GM12878 (cell line): Measurements from ENCODE around the gene YKT6. TPM values are rescaled to one million over a fixed set of nuclear protein-coding genes. Genes with fewer than 3 reads are reported as not detected.

Experiments used
- ATAC-seq: fragments of 200-7000 bp; cut with Tn5 transposase; 3 replicates; pipeline ENCODE4 v1.9.1; 2020; ENCODE audit warnings: mild to moderate bottlenecking, moderate library complexity
- BruUV-seq: library from RNA; stranded (reverse); fragments of 400-500 nt; replicated peaks from 2 replicates; lab custom pipeline; 2021; lab: Mats Ljungman, UMichigan
- CTCF ChIA-PET: fragments of 300-600 bp; sonication (Branson Sonifier 250); formaldehyde crosslinking; extraction: SDS; loops from one replicate; lab custom pipeline; 2021; ENCODE audit warnings: inconsistent platforms; lab: Yijun Ruan, JAX
- POLR2A ChIA-PET: fragments of 350-600 bp; formaldehyde crosslinking; extraction: SDS; loops from one replicate; lab custom pipeline; 2021; ENCODE audit warnings: inconsistent platforms; lab: Charles Lee
- RAD21 ChIA-PET: fragments of 300-600 bp; sonication (Branson Sonifier 250); formaldehyde crosslinking; loops from one replicate; lab custom pipeline; 2023; ENCODE audit warnings: antibody characterized with exemption; ENCODE audit not compliant: unreplicated experiment; lab: Charles Lee
- SMC1A ChIA-PET: fragments of 300-600 bp; sonication (Branson Sonifier 250); formaldehyde crosslinking; loops from one replicate; lab custom pipeline; 2023; ENCODE audit not compliant: unreplicated experiment, uncharacterized antibody; lab: Charles Lee
- DNase-seq: peaks from one replicate; pipeline ENCODE4 v3.0.0-alpha.2; 2011; ENCODE audit warnings: low read depth, low spot score
- FAIRE-seq: peaks from 3 replicates; lab custom pipeline; 2011; peaks lifted over from hg19 to GRCh38; lab: Jason Lieb, UNC
- H2AFZ ChIP-seq: 2 replicates; pipeline ENCODE4 v1.6.0; 2011; ENCODE audit warnings: low read depth, low read length, control low read depth; ENCODE audit not compliant: control insufficient read depth
- H3K27ac ChIP-seq: 2 replicates; pipeline ENCODE4 v1.5.1; 2011; ENCODE audit warnings: control low read depth; ENCODE audit not compliant: control insufficient read depth, insufficient read depth
- H3K27me3 ChIP-seq, 2 experiments: replicated peaks in 1 of 2; 2 replicates each; pipeline versions ENCODE4 v1.6.0 to v1.6.1; 2011; ENCODE audit warnings: low read length in 1 of 2; ENCODE audit not compliant: control insufficient read depth in 2 of 2, insufficient read depth in 2 of 2
- H3K36me3 ChIP-seq, 2 experiments: 2 replicates each; pipeline ENCODE4 v1.5.1; 2011; ENCODE audit warnings: low read length in 1 of 2; ENCODE audit not compliant: control insufficient read depth in 2 of 2, insufficient read depth in 2 of 2
- H3K4me1 ChIP-seq: 2 replicates; pipeline ENCODE4 v1.6.1; 2011; ENCODE audit warnings: mild to moderate bottlenecking, low read length, moderate library complexity, mixed read lengths; ENCODE audit not compliant: control insufficient read depth, insufficient read depth
- H3K4me2 ChIP-seq: 2 replicates; pipeline ENCODE4 v1.6.0; 2011; ENCODE audit warnings: control low read depth; ENCODE audit not compliant: control insufficient read depth, insufficient read depth
- H3K4me3 ChIP-seq: fragments of 200-600 bp; sonication (generic); 2 replicates; pipeline ENCODE4 v1.5.1; 2016
- H3K79me2 ChIP-seq: 2 replicates; pipeline ENCODE4 v1.6.0; 2011; ENCODE audit warnings: low read length; ENCODE audit not compliant: control insufficient read depth, insufficient read depth
- H3K9ac ChIP-seq: 2 replicates; pipeline ENCODE4 v1.8.0; 2011; ENCODE audit warnings: low read length, control low read depth, mixed read lengths; ENCODE audit not compliant: control insufficient read depth, insufficient read depth
- H3K9me3 ChIP-seq: replicated peaks from 3 replicates; pipeline ENCODE4 v1.5.1; 2011; ENCODE audit warnings: mild to moderate bottlenecking, low read length; ENCODE audit not compliant: control insufficient read depth, insufficient read depth
- H4K20me1 ChIP-seq: 2 replicates; pipeline ENCODE4 v1.6.0; 2011; ENCODE audit not compliant: control insufficient read depth, insufficient read depth
- BCL11A ChIP-seq: IDR thresholded peaks from 2 replicates; pipeline ENCODE4 v1.6.1; 2011; ENCODE audit warnings: low read depth, low read length
- ESRRA ChIP-seq: IDR thresholded peaks from 2 replicates; pipeline ENCODE4 v1.6.1; 2012; ENCODE audit warnings: mild to moderate bottlenecking, low read length, improper control_type of control experiment
- SMAD1 ChIP-seq: fragments of 450-650 bp; IDR thresholded peaks from 2 replicates; pipeline ENCODE4 v1.6.1; 2018; ENCODE audit warnings: mild to moderate bottlenecking, low read depth; ENCODE audit not compliant: partially characterized antibody
- SMAD5 ChIP-seq: IDR thresholded peaks from 2 replicates; pipeline ENCODE4 v1.6.1; 2016; ENCODE audit warnings: antibody characterized with exemption, low read depth
- SREBF2 ChIP-seq: IDR thresholded peaks from 2 replicates; pipeline ENCODE4 v1.6.1; 2012; ENCODE audit warnings: mild to moderate bottlenecking, low read length
- YBX1 ChIP-seq: fragments of 450-650 bp; IDR thresholded peaks from 2 replicates; pipeline ENCODE4 v1.6.1; 2016; ENCODE audit warnings: antibody characterized with exemption
- WGBS: methylation state at CpG from one replicate; pipeline ENCODE4 v1.1.6; 2016; ENCODE audit warnings: low lambda C conversion rate; ENCODE audit not compliant: insufficient replicate concordance, insufficient coverage; ENCODE audit errors: missing lambda C conversion rate; 5-methylcytosine and 5-hydroxymethylcytosine counted together
- in situ Hi-C: fragments of 300-500 bp; cut with MboI; formaldehyde crosslinking; loops from 9 replicates; pipeline ENCODE4 v1.14.3; 2018; ENCODE audit warnings: mixed read lengths
- intact Hi-C: fragments of 100-400 bp; cut with micrococcal nuclease; formaldehyde crosslinking; loops from one replicate; pipeline ENCODE4 v1.14.2; 2022; ENCODE audit not compliant: unreplicated experiment
- polyA plus RNA-seq, 11 experiments: library from polyadenylated mRNA; depleted of rRNA in 4 of 11; unstranded in 6 of 11; stranded (reverse) in 5 of 11; fragments of >200 nt; fragmentation: Nextera tagmentation in 4 of 11; fragmentation: Illumina TruSeq in 1 of 11; extraction: Ambion mirVana in 4 of 11; extraction: Trizol in 1 of 11; gene quantifications; 1 replicate in 1 of 11; 2 replicates in 10 of 11; pipeline versions ENCODE4 v1.2.1 to v1.2.3, GENCODE V29; 2011 to 2016; ENCODE audit warnings: inconsistent platforms in 2 of 11, missing spikeins in 2 of 11, low read depth in 1 of 11
- total RNA-seq, 4 experiments: library from RNA; depleted of rRNA in 3 of 4; stranded (reverse); fragments of >200 nt in 3 of 4; fragmentation: Illumina TruSeq in 1 of 4; extraction: Trizol in 1 of 4; gene quantifications; 2 replicates each; pipeline versions ENCODE4 v1.2.1 to v1.2.3, GENCODE V29; 2013 to 2021
- TF ChIP-seq, protein P1 (sequence below): IDR thresholded peaks from 2 replicates; pipeline ENCODE4 v1.6.1; 2012; ENCODE audit warnings: improper control_type of control experiment, low read depth, low read length; ENCODE audit not compliant: insufficient replicate concordance
- TF ChIP-seq, protein P2 (sequence below): IDR thresholded peaks from 2 replicates; pipeline ENCODE4 v1.6.1; 2012; ENCODE audit warnings: mild to moderate bottlenecking, low read depth, low read length

YKT6 gene
- total and polyA plus RNA-seq, 10 of the 15 experiments (the other 5 are each of a cell fraction or from before 2014, with no cell fraction given): 1.7 to 95.2 (median 70.5) TPM

DNA sequence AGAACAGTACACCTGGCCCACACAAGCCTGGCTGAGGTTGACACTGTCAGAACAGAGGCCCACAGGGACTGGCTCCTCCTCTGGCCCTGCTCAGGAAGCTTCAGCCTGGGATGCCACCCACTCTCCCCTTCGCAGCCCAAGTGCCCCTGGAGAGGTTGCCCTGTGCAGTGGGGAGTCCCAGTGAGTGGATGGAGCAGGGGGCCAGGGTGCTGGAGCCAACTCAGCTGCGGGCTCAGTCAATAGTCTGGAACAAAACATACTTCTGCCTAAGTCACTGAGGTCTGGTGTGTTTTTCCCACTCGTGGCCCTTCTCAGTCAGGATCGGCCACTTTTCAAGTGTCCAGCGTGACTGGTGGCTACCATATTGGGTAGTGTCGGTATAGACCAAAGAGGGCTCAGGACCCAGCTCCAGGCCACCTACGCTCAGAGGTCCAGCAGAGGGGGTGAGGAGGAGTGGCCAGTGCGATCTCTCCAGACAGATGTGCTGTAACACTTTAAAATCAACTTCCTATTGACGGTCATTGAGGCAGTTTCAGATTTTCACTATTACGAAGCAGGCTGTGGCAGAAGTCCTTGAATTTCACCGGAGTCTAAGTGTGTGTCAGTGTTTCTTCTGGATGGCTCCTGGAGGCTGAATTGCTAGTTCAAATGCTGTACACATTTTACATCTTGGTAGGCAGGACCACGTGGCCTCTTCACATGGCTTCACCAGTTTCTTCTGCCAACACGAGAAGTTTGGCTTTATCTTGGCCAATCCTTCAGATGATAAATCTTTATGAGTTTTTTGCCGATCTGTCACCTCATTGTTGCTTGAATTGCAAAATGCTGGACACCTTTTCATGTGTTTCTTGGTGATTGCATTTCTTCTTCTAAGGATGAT lies 10.5 kb upstream of the YKT6 start:
- no peak overlapping the region for H3K4me3 ChIP-seq
- in situ Hi-C loops: no loop called here
- ChIA-PET SMC1A (no interaction called here), CTCF (no interaction called here), RAD21 (no interaction called here), POLR2A (no interaction called here)
- no peak overlapping the region for H3K27ac ChIP-seq
- DNase-seq (no peak), FAIRE-seq (no peak), ATAC-seq (no peak)
- 31% methylated on average over 14 of the region's 14 CpGs for WGBS
- H4K20me1 ChIP-seq: no peaks in the 10 kb centered on the region
- H3K9ac ChIP-seq: no peak overlapping the region
- H3K79me2 ChIP-seq: no peaks in the 10 kb centered on the region
- no peaks in the 10 kb centered on the region for H3K36me3 ChIP-seq
- H3K4me1 ChIP-seq: no peaks in the 10 kb centered on the region
- intact Hi-C loops: loop anchor here (5.0 kb wide), 1 partner anchor 38 kb away; no protein-coding TSS in a partner anchor
- TF ChIP-seq ESRRA (no peak), YBX1 (no peak), SMAD5 (no peak)
- H3K27me3 ChIP-seq: no peaks in the 10 kb centered on the region; a peak in 1 of 4 replicates
- BruUV-seq: no TSS peak
- H3K4me2 ChIP-seq: no peak overlapping the region
- H3K9me3 ChIP-seq: no peaks in the 10 kb centered on the region
- no peak overlapping the region for H2AFZ ChIP-seq

DNA sequence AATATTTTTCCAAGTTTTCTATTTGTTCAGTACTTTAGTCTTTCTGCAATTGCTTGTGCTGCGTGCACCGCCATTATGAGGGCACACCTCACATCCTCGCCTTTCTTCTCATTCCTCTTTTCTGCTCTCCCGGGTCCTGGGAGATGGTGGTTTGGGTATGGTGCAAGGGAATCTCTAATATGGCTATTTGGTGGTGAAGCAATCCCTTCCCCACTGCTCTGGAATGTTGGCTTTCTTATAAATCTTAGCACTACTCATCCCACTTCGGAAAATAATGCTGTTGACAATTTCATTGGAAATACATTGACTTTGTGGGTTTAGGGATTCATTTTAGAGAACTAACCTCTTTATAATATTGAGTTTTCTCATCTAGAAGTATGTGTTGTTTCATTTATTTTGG lies 9.6 kb upstream of the YKT6 start:
- SMC1A ChIA-PET: no interaction called here
- Histone ChIP-seq H3K27me3 (no peaks in the 10 kb centered on the region; a peak in 1 of 4 replicates), H3K4me2 (no peak overlapping the region), H3K79me2 (no peaks in the 10 kb centered on the region), H3K9ac (no peak overlapping the region), H3K36me3 (no peaks in the 10 kb centered on the region), H3K9me3 (no peaks in the 10 kb centered on the region), H3K4me3 (no peak overlapping the region), H3K27ac (no peak overlapping the region), H2AFZ (no peak overlapping the region), H3K4me1 (no peaks in the 10 kb centered on the region), H4K20me1 (no peaks in the 10 kb centered on the region)
- CTCF ChIA-PET: no interaction called here
- intact Hi-C loops: loop anchor here (5.0 kb wide), 1 partner anchor 39 kb away; no protein-coding TSS in a partner anchor
- DNase-seq: no peak
- no TSS peak for BruUV-seq
- in situ Hi-C loops: no loop called here
- no peak for FAIRE-seq
- POLR2A ChIA-PET: no interaction called here
- no peak for ATAC-seq
- 63% methylated on average over 5 of the region's 5 CpGs for WGBS
- RAD21 ChIA-PET: no interaction called here
- TF ChIP-seq, protein P1, sequence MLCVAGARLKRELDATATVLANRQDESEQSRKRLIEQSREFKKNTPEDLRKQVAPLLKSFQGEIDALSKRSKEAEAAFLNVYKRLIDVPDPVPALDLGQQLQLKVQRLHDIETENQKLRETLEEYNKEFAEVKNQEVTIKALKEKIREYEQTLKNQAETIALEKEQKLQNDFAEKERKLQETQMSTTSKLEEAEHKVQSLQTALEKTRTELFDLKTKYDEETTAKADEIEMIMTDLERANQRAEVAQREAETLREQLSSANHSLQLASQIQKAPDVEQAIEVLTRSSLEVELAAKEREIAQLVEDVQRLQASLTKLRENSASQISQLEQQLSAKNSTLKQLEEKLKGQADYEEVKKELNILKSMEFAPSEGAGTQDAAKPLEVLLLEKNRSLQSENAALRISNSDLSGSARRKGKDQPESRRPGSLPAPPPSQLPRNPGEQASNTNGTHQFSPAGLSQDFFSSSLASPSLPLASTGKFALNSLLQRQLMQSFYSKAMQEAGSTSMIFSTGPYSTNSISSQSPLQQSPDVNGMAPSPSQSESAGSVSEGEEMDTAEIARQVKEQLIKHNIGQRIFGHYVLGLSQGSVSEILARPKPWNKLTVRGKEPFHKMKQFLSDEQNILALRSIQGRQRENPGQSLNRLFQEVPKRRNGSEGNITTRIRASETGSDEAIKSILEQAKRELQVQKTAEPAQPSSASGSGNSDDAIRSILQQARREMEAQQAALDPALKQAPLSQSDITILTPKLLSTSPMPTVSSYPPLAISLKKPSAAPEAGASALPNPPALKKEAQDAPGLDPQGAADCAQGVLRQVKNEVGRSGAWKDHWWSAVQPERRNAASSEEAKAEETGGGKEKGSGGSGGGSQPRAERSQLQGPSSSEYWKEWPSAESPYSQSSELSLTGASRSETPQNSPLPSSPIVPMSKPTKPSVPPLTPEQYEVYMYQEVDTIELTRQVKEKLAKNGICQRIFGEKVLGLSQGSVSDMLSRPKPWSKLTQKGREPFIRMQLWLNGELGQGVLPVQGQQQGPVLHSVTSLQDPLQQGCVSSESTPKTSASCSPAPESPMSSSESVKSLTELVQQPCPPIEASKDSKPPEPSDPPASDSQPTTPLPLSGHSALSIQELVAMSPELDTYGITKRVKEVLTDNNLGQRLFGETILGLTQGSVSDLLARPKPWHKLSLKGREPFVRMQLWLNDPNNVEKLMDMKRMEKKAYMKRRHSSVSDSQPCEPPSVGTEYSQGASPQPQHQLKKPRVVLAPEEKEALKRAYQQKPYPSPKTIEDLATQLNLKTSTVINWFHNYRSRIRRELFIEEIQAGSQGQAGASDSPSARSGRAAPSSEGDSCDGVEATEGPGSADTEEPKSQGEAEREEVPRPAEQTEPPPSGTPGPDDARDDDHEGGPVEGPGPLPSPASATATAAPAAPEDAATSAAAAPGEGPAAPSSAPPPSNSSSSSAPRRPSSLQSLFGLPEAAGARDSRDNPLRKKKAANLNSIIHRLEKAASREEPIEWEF: no peak
- TF ChIP-seq SREBF2 (no peak), SMAD1 (no peak), BCL11A (no peak)
- TF ChIP-seq, protein P2, sequence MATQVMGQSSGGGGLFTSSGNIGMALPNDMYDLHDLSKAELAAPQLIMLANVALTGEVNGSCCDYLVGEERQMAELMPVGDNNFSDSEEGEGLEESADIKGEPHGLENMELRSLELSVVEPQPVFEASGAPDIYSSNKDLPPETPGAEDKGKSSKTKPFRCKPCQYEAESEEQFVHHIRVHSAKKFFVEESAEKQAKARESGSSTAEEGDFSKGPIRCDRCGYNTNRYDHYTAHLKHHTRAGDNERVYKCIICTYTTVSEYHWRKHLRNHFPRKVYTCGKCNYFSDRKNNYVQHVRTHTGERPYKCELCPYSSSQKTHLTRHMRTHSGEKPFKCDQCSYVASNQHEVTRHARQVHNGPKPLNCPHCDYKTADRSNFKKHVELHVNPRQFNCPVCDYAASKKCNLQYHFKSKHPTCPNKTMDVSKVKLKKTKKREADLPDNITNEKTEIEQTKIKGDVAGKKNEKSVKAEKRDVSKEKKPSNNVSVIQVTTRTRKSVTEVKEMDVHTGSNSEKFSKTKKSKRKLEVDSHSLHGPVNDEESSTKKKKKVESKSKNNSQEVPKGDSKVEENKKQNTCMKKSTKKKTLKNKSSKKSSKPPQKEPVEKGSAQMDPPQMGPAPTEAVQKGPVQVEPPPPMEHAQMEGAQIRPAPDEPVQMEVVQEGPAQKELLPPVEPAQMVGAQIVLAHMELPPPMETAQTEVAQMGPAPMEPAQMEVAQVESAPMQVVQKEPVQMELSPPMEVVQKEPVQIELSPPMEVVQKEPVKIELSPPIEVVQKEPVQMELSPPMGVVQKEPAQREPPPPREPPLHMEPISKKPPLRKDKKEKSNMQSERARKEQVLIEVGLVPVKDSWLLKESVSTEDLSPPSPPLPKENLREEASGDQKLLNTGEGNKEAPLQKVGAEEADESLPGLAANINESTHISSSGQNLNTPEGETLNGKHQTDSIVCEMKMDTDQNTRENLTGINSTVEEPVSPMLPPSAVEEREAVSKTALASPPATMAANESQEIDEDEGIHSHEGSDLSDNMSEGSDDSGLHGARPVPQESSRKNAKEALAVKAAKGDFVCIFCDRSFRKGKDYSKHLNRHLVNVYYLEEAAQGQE: no peak
